Activated naive CD4-positive, alpha-beta T cell treated with anti-CD3 and anti-CD28 coated beads for 36 hours (primary cell): Measurements from ENCODE around the gene FUT9. TPM values are rescaled to one million over a fixed set of nuclear protein-coding genes. Genes with fewer than 3 reads are reported as not detected.
"Not testable (repeated sequence)": the region's sequence is repeated elsewhere in the genome, so short reads cannot be mapped to it uniquely, and the experiment has no call there.

Source experiments
- CTCF ChIA-PET: fragments of 350-600 bp; sonication (Branson Sonifier 250); formaldehyde crosslinking; loops from one replicate; lab custom pipeline; 2021; ENCODE audit warnings: antibody characterized with exemption; lab: Charles Lee
- DNase-seq: peaks from one replicate; pipeline ENCODE4 v3.0.0-alpha.2; 2020
- H3K27ac Mint-ChIP-seq: one replicate; pipeline ENCODE4 v1.8.0; 2021; ENCODE audit warnings: mild to moderate bottlenecking, mixed read lengths
- H3K27me3 Mint-ChIP-seq: one replicate; pipeline ENCODE4 v1.8.0; 2021; ENCODE audit warnings: low read depth, mixed read lengths
- H3K36me3 Mint-ChIP-seq: one replicate; pipeline ENCODE4 v1.8.0; 2021; ENCODE audit warnings: low read depth, mixed read lengths
- H3K4me1 Mint-ChIP-seq: one replicate; pipeline ENCODE4 v1.8.0; 2021; ENCODE audit warnings: low read depth, mixed read lengths
- H3K4me3 Mint-ChIP-seq: one replicate; pipeline ENCODE4 v1.8.0; 2021; ENCODE audit warnings: mild to moderate bottlenecking, moderate library complexity, mixed read lengths
- H3K9me3 Mint-ChIP-seq: one replicate; pipeline ENCODE4 v1.8.0; 2021; ENCODE audit warnings: mixed read lengths
- intact Hi-C: fragments of 100-400 bp; cut with micrococcal nuclease; formaldehyde crosslinking; loops from one replicate; pipeline ENCODE4 v1.15.1; 2023
- total RNA-seq, 2 experiments: library from RNA; stranded (reverse); gene quantifications; one replicate each; pipeline ENCODE4 v1.2.3, GENCODE V29; 2021

Gene FUT9
- total RNA-seq, 2 experiments from 2014 or later, result not detected

DNA sequence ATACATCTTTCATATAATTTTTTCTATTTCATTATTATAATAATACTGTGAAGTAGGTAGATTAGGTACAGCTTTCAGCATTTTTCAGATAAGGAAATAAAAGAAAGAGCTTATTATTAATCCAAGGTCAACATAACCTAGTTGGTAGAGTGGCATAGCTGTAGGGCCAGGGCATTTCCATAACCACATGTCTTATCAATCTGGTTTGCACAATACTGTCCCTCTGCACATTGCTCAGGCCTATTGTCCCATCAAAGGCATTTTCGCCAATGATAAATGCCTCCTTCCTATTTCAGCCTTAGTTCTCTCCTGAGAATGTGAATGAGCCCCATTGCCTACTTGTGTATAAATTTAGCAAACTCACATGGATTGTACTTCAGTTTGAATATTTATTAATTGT lies 234.0 kb downstream of the FUT9 start:
- intact Hi-C loops, result no loop called here
- no peak overlapping the region for H3K27ac Mint-ChIP-seq
- no peaks in the 10 kb centered on the region for H3K4me1 Mint-ChIP-seq
- DNase-seq, result no peak
- H3K9me3 Mint-ChIP-seq, result no peaks in the 10 kb centered on the region
- no peaks in the 10 kb centered on the region for H3K27me3 Mint-ChIP-seq
- CTCF ChIA-PET, result no interaction called here
- H3K36me3 Mint-ChIP-seq, result no peaks in the 10 kb centered on the region
- no peak overlapping the region for H3K4me3 Mint-ChIP-seq

DNA sequence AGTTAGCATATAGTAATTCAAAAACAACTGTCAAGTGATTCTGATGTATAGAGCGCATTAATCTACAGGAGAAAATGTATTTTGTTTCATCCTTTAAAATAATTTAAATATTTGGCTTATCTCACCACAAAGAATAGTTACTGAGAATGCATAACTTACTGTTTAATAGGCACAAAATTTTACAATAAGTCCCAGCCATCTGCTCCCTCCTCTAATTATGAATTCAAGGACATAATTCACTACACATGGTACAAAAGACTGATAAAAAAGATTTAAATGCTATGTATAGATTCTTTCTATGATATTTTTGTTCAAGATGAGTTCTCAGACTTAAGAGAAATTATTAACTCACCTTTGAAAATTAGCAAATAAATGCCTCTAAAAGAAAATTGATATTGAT lies 242.0 kb downstream of the FUT9 start:
- Mint-ChIP-seq H3K4me3 (no peak overlapping the region), H3K9me3 (no peaks in the 10 kb centered on the region), H3K27me3 (peaks cover 3% of the 10 kb centered on the region), H3K4me1 (no peaks in the 10 kb centered on the region), H3K27ac (no peak overlapping the region), H3K36me3 (no peaks in the 10 kb centered on the region)
- intact Hi-C loops, result no loop called here
- CTCF ChIA-PET, result no interaction called here
- no peak for DNase-seq

DNA sequence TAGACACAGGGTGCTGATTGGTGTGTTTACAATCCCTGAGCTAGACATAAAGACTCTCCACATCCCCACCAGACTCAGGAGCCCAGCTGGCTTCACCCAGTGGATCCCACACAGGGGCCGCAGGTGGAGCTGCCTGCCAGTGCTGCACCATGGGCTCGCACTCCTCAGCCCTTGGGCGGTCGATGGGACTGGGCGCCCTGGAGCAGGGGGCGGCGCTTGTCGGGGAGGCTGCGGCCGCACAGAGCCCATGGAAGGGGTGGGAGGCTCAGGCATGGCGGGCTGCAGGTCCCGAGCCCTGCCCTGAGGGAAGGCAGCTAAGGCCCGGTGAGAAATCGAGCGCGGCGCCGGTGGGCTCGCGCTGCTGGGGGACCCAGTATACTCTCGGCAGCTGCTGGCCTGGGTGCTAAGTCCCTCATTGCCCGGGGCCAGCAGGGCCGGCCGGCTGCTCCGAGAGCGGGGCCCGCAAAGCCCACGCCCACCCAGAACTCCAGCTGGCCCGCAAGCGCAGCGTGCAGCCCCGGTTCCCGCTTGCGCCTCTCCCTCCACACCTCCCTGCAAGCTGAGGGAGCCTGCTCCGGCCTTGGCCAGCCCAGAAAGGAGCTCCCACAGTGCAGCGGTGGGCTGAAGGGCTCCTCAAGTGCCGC lies 245.1 kb downstream of the FUT9 start:
- H3K4me1 Mint-ChIP-seq, H3K27me3 Mint-ChIP-seq, H3K4me3 Mint-ChIP-seq, CTCF ChIA-PET, intact Hi-C loops, DNase-seq, H3K36me3 Mint-ChIP-seq, H3K9me3 Mint-ChIP-seq, H3K27ac Mint-ChIP-seq: not testable (repeated sequence)
